HCT116 (cell line): ENCODE data around the gene GALNT17.

ENCODE experiments used
- ATF3 ChIP-seq: IDR thresholded peaks from 2 replicates; pipeline ENCODE4 v1.6.1; 2012
- CTCF ChIP-seq, 3 experiments: fragments of 200-600 bp in 1 of 3; sonication (generic) in 1 of 3; IDR thresholded peaks in 2 of 3; conservative IDR thresholded peaks in 1 of 3; 2 replicates each; pipeline ENCODE4 v1.5.1; 2012 to 2017; ENCODE audit warnings: low read depth in 2 of 3, low read length in 2 of 3, antibody characterized with exemption in 1 of 3, borderline replicate concordance in 1 of 3, control low read depth in 1 of 3, mild to moderate bottlenecking in 1 of 3, mixed read lengths in 1 of 3, mixed run types in 1 of 3, moderate library complexity in 1 of 3; ENCODE audit not compliant: insufficient read depth in 1 of 3
- EZH2 ChIP-seq: fragments of 200-600 bp; sonication (generic); IDR thresholded peaks from 2 replicates; pipeline ENCODE4 v1.6.1; 2017; ENCODE audit warnings: antibody characterized with exemption, mixed run types
- POLR2A ChIP-seq: IDR thresholded peaks from 2 replicates; pipeline ENCODE4 v1.7.0; 2011; ENCODE audit warnings: borderline replicate concordance; ENCODE audit not compliant: insufficient read depth, insufficient read length; ENCODE audit errors: extremely low read depth
- POLR2AphosphoS5 ChIP-seq: IDR thresholded peaks from 2 replicates; pipeline ENCODE4 v1.6.1; 2011; ENCODE audit warnings: mild to moderate bottlenecking, low read depth, low read length, moderate library complexity
- RAD21 ChIP-seq: IDR thresholded peaks from 2 replicates; pipeline ENCODE4 v1.6.1; 2012; ENCODE audit warnings: low read depth, mild to moderate bottlenecking
- REST ChIP-seq: IDR thresholded peaks from 2 replicates; pipeline ENCODE4 v1.6.1; 2012; ENCODE audit warnings: low read depth

- TF ChIP-seq CTCF (IDR thresholded peaks at IDR 0.05 in 2 of 3, conservative IDR thresholded peaks at IDR 0.05 in 1 of 3; ENCODE audit: borderline replicate concordance in 1 of 3, insufficient read depth in 1 of 3, low read depth in 2 of 3, low read length in 2 of 3) (no peak), EZH2 (no peak), POLR2AphosphoS5 (no peak), RAD21 (no peak), REST (no peak), ATF3 (no peak), POLR2A (no peak)
Observed at GRCh38 chr7:71130031-71130679, 1.8 kb upstream of the GALNT17 start.
